Mucosa of descending colon (tissue), 3 donors: ENCODE results near the gene LONP2. TPM values are rescaled to one million over a fixed set of nuclear protein-coding genes. Genes with fewer than 3 reads are reported as not detected.
A peak's percentile ranks its signal among the peaks of the same experiment; 100 is the strongest.
"Not testable (repeated sequence)": the region's sequence is repeated elsewhere in the genome, so short reads cannot be mapped to it uniquely, and the experiment has no call there.

Source experiments
- ATAC-seq: fragments of 200-7000 bp; cut with Tn5 transposase; one replicate; pipeline ENCODE4 v1.9.1; 2020; ENCODE audit warnings: mild to moderate bottlenecking, moderate library complexity
- DNase-seq, 3 donors: peaks; one replicate each; pipeline ENCODE4 v3.0.0-alpha.2; 2020
- H3K36me3 ChIP-seq: fragments of 200-600 bp; one replicate; pipeline ENCODE4 v1.8.0; 2021; ENCODE audit warnings: low read depth, mild to moderate bottlenecking
- H3K4me1 ChIP-seq: fragments of 200-600 bp; one replicate; pipeline ENCODE4 v1.8.0; 2021; ENCODE audit warnings: low read depth, mild to moderate bottlenecking
- H3K4me3 ChIP-seq: fragments of 200-600 bp; one replicate; pipeline ENCODE4 v1.8.0; 2021; ENCODE audit warnings: mild to moderate bottlenecking
- H3K9me3 ChIP-seq: fragments of 200-600 bp; one replicate; pipeline ENCODE4 v1.8.0; 2021; ENCODE audit warnings: mild to moderate bottlenecking
- CTCF ChIP-seq: fragments of 200-600 bp; IDR thresholded peaks from one replicate; pipeline ENCODE4 v1.8.0; 2022; ENCODE audit warnings: antibody characterized with exemption, mild to moderate bottlenecking
- intact Hi-C, 2 donors: fragments of 100-400 bp; cut with DNase I in 1 of 2; cut with micrococcal nuclease in 1 of 2; formaldehyde crosslinking; loops; one replicate each; pipeline versions ENCODE4 v1.11.0 to v1.11.1; 2022; cut with DNase I, micrococcal nuclease
- total RNA-seq, 3 donors: library from RNA; stranded (reverse); fragmentation: NEBNext Ultra II Directional in 2 of 3; extraction: Animal tissue kit (Norgen Biotek cat#: 25700) in 2 of 3; gene quantifications; one replicate each; pipeline versions ENCODE4 v1.2.1 to v1.2.4, GENCODE V29; 2021 to 2023
- donor health status: DM: no; HTN: no; CAD: no; lungs with moderate emphysema.
- donor health status: DM: no; HTN: no; CAD: no.
- donor health status: DM: no; HTN: yes; CAD: no.

The LONP2 gene
- total RNA-seq, 3 donors from 2014 or later = 55.8 to 80.4 (median 68.4) TPM

DNA sequence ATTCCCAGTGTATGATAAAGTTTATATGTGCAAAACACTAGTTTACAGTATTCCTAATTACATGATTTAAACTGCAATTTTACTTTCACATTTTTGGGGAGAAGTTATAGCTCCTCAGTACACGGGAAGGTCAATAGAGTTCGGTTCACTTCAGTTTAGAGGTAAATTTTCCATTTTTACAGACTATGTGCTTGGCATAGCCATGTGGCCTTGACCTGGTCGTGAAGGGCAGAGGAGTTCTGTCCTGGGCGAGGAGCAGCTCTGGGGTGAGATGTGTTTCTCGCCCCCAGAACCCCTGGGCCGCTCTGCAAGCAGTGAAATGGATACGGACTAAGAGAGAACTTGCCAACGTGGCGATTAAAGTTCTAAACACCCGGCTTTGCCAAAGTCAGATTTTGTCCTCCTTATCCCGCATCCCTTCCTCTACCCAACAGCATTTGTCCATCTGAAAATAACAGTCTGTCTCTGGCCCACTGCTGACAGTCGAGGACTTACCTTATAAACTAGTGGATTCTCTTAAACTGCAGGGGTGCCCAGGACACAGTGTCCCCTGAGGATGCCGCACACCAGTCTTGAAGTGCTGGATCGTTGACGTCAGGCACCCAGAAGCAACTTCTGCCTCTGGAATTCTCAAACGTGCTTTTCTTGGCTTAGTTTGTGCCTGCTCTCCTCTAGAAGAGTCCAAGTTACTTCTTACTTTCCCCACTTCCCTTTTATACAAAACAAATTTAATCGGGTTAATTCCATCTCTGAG lies 142.6 kb downstream of the LONP2 start:
- intact Hi-C loops = no loop called here
- TF ChIP-seq CTCF = no peak
- H3K4me3 ChIP-seq = no peak overlapping the region
- ATAC-seq (no peak), DNase-seq (no peak)
- H3K9me3 ChIP-seq = no peaks in the 10 kb centered on the region
- no peaks in the 10 kb centered on the region for H3K36me3 ChIP-seq
- H3K4me1 ChIP-seq = peaks cover 19% of the 10 kb centered on the region

DNA sequence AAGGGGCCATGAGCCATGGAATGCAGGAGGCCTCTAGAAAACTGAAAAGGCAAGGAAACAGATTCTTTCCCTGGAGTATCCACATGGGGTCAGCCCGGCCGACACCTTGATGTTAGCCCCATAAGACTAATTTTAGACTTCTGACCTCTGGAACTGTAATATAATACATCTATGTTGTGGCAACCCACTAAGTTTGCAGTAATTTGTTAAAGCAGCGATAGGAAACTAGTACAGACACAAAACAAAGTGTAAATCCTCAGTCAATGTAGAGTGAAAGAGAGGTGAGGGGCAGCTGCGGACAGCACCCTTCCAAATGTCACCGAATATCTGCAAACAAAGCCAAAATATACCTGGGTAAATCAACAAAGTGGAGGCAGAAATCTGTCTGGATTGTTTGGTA lies 148.3 kb downstream of the LONP2 start:
- no peak for TF ChIP-seq CTCF
- intact Hi-C loops = no loop called here
- ATAC-seq = no peak

GRCh38 chr16:48393485-48394354 lies 149.6 kb downstream of the LONP2 start:
- Histone ChIP-seq H3K36me3 (no peaks in the 10 kb centered on the region), H3K4me3 (no peak overlapping the region), H3K4me1 (peaks cover 6% of the 10 kb centered on the region), H3K9me3 (no peaks in the 10 kb centered on the region)
- DNase-seq (no peak), ATAC-seq (no peak)
- TF ChIP-seq CTCF = no peak
- intact Hi-C loops = no loop called here

More for the DNA sequence above, 148.3 kb downstream of the LONP2 start:
- Histone ChIP-seq H3K36me3 (no peaks in the 10 kb centered on the region), H3K4me1 (peaks cover 5% of the 10 kb centered on the region), H3K4me3 (no peak overlapping the region), H3K9me3 (no peaks in the 10 kb centered on the region)
- no peak for DNase-seq

DNA sequence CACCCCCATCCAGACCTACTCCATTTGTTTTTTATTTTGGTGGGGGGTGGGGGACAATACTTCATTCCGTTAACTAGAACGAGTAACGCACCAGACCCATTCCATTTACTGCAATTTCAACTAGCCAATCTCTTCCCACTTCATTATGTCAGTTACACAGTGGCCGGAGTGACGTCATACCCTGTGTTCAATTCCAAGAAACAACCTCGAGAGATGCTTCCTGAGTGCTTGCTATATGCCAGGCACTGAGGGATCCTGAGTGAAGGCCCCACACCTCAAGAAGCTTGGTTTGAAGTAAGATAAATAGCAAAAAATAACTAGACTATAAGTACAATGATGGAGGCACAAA lies 150.2 kb downstream of the LONP2 start:
- no peak for TF ChIP-seq CTCF
- H3K9me3 ChIP-seq = no peaks in the 10 kb centered on the region
- DNase-seq = no peak
- peaks cover 6% of the 10 kb centered on the region for H3K4me1 ChIP-seq
- no peak for ATAC-seq
- H3K4me3 ChIP-seq = no peak overlapping the region
- H3K36me3 ChIP-seq = no peaks in the 10 kb centered on the region
- intact Hi-C loops = no loop called here

- ATAC-seq (peak; percentile 34), DNase-seq (no peak)
- Histone ChIP-seq H3K4me3 (no peak overlapping the region), H3K9me3 (no peaks in the 10 kb centered on the region), H3K4me1 (peaks cover 6% of the 10 kb centered on the region), H3K36me3 (no peaks in the 10 kb centered on the region)
- intact Hi-C loops = no loop called here
- no peak for TF ChIP-seq CTCF
These were observed 151.3 kb downstream of the LONP2 start for GRCh38 chr16:48395375-48395774.

- H3K36me3 ChIP-seq, ATAC-seq, intact Hi-C loops, H3K9me3 ChIP-seq, H3K4me1 ChIP-seq, H3K4me3 ChIP-seq, DNase-seq: not testable (repeated sequence)
These were observed 158.4 kb downstream of the LONP2 start for GRCh38 chr16:48402547-48402946.
